HL-60 (cell line): Measurements from ENCODE around the gene CBLN3.
"Not testable (repeated sequence)": the region's sequence is repeated elsewhere in the genome, so short reads cannot be mapped to it uniquely, and the experiment has no call there.

ENCODE experiments used
- CTCF ChIP-seq: IDR thresholded peaks from one replicate; pipeline ENCODE4 v1.5.1; 2011; ENCODE audit warnings: low read length, control low read depth, inconsistent platforms; ENCODE audit not compliant: insufficient read depth
- GABPA ChIP-seq: IDR thresholded peaks from 2 replicates; pipeline ENCODE4 v1.6.1; 2012; ENCODE audit warnings: low read depth
- POLR2AphosphoS5 ChIP-seq: IDR thresholded peaks from 2 replicates; pipeline ENCODE4 v1.6.1; 2012; ENCODE audit warnings: low read depth
- REST ChIP-seq: IDR thresholded peaks from 2 replicates; pipeline ENCODE4 v1.6.1; 2012; ENCODE audit warnings: low read depth; ENCODE audit not compliant: insufficient replicate concordance

GRCh38 chr14:24470450-24470849 is 41.0 kb upstream of the CBLN3 start:
- TF ChIP-seq CTCF, REST, POLR2AphosphoS5, GABPA: not testable (repeated sequence)
